C4-2B (cell line): ENCODE measurements around the gene UFD1.

Source experiments
- CTCF ChIP-seq: fragments of 450-650 bp; conservative IDR thresholded peaks from 2 replicates; pipeline ENCODE4 v1.5.1; 2017; ENCODE audit warnings: mild to moderate bottlenecking
- ZFX ChIP-seq: fragments of 450-650 bp; IDR thresholded peaks from 2 replicates; pipeline ENCODE4 v1.6.1; 2017

- TF ChIP-seq CTCF (no peak), ZFX (no peak)
Measured at GRCh38 chr22:19518635-19519034, 39.6 kb upstream of the UFD1 start.
